Stimulated activated CD8-positive, alpha-beta memory T cell treated with anti-CD3 and anti-CD28 coated beads, Interleukin-15, amount 100 ng/mL, for 4 hours (primary cell): ENCODE measurements around the gene KIF17.
A peak's percentile ranks its signal among the peaks of the same experiment; 100 is the strongest.

Source experiments
- DNase-seq, 2 donors: peaks; one replicate each; pipeline ENCODE4 v3.0.0-alpha.2; 2020; ENCODE audit warnings: low read depth in 2 of 2

Gene KIF17

GRCh38 chr1:20661207-20662109 lies 56.3 kb downstream of the KIF17 start, which contains the start of gene DDOST:
TSS of gene DDOST (minus strand) at chr1:20661369. CDS start at chr1:20661350, 19 bp downstream.
- peak; percentile 87 to 88 for DNase-seq

DNA sequence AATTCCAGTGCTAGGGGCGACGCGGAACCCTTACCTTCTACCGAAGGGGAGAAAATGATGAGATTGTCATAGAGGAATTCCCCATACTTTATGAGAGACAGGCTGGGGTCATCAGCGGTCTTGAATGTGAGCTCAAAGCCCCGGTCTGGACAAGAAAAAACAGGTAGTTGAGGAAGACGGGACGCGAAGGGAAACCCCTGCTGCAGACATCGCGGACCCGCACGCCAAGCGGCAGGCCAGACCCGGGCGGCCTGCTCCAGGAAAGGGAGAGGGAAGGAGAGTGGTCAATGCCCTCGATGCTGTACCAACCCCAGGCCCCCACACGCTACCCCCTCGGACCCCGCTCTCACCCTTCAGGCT lies 57.0 kb downstream of the KIF17 start:
- peak in 1 of 2 donors; percentile 7 for DNase-seq

DNA sequence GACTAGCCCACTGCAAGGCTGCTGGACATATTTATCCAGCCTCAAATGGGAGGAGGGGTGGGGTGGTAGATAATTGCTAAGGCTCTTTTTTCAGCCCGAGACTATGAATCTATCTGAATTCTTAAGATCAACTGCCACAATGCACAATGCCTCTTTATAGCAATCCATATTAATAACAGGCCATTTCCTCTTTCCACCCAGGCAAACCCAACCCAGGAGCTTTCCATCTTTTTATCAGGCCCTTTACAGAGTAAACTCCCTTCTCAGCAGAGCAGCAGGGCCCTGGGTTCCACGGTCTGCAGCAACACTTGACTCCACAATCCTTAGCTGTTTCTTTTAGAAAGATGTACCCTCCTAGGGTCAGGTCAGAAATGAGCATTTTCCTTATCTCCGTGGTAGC lies 57.4 kb downstream of the KIF17 start:
- no peak for DNase-seq

GRCh38 chr1:20658166-20658915 lies 59.5 kb downstream of the KIF17 start:
- DNase-seq, result no peak

GRCh38 chr1:20657024-20657423 lies 60.8 kb downstream of the KIF17 start:
- no peak for DNase-seq

DNA sequence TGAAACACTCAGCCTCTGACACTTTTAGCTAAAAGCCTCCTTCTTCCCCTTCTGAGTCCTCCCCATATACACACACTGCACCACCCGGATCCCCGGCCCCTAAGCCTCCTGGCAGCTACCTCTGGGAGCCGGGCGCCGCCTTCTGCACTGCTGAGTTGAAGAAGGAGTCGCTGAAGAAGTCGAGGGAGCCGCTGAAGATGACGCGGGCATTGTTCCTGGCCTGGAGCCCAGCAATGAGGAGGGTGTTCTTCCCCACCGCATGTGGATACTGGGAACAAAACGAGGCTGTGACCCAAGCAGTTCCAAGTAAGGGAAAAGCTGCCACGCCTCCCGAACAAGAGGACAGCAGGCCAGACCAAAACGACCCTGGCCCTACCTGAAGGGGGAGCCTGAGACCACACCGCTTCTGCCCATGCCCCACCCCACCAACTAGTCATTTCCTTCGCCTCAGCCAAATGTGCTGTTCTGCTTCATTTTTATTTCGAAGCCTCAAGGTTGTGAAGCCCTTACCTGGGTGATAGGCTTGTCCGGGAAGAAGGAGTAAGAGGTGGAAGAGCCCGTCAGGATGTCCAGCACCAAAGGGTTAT lies 63.6 kb downstream of the KIF17 start:
- no peak for DNase-seq

DNA sequence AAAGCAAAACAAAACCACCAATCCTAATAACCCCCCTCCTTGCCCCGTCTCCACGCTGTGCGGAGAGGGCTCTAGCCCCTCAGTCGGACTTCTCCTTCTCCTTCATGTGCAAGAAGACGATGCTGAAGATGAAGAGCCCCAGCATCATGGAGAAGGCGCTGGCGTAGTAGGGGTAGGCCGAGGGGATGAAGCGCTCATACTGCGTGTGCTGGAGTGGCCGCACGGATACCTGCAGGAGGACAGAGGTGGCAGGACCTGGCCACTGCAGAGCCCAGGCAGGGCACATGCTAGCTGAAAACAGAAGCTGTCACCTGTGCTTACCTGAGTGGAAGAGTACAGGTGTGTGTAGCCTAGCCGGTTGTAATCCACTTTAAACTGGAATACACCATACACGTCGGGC lies 65.5 kb downstream of the KIF17 start:
- DNase-seq, result no peak

- no peak for DNase-seq
Observed at GRCh38 chr1:20648946-20649345, 68.9 kb downstream of the KIF17 start.

GRCh38 chr1:20648438-20648837 lies 69.4 kb downstream of the KIF17 start:
- no peak for DNase-seq

- DNase-seq, result no peak
Observed at GRCh38 chr1:20645414-20645813, 72.4 kb downstream of the KIF17 start.

- DNase-seq, result no peak
Observed at GRCh38 chr1:20644416-20644815, 73.4 kb downstream of the KIF17 start.

DNA sequence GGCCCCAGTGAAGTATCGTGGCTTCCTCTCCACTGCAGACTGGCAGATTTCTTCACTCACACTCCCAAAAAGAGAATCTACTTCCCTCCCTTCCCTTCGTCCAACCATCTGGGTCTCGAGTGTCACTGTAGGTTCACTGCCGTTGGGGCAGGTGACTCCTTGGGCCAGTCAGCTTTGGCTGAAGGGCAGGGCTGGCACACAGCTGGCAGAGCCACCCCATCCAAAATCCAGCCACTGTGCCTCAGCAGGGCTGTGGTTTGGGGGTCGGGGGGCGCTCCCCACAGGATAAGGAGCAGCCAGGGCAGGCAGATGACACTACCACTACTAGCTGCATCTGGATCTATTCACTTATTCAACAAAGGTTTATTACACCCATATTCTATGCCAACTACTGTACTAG lies 74.7 kb downstream of the KIF17 start:
- DNase-seq, result no peak

DNA sequence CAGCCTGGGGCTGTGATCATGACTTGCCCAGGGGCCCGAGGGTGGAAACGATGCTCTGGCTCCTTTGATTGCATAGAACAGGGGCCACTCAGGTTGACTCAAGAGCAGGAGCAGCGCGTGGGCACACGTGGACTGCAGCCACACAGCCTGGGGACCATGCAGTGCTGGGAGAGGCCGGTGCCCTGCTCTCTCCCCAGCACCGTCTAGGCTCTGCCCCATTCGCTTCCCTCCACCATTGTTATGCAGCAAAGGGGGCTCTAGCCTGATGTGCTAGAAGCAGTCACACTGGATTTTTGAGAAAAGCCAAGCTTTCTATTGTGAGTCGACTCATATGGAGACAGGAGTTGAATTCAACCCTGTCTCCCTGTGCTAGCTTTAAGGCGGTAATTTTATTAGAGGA lies 75.8 kb downstream of the KIF17 start:
- DNase-seq, result no peak

DNA sequence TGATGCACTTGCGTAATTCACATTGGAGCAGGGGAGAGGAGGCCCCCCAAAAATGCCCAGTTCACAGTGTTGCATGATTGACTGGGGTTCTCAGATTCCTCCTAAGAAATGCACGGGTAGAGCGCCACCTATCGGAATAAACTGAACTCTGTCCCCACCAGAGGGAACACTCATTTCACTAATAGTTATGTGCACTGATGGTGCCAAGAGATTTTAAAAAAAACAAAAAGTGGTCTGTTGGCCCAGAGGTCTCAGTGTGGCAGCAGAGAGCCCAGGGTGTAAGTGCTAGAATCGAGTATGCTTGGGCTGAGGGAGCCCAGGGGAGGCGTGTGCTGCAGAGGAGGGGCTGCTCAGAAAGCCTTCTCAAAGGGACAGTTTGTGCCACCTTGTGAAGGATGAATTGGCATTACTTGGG lies 77.6 kb downstream of the KIF17 start:
- peak in 1 of 2 donors; percentile 24 for DNase-seq

- DNase-seq, result no peak
Observed at GRCh38 chr1:20636785-20637347, 80.9 kb downstream of the KIF17 start.

DNA sequence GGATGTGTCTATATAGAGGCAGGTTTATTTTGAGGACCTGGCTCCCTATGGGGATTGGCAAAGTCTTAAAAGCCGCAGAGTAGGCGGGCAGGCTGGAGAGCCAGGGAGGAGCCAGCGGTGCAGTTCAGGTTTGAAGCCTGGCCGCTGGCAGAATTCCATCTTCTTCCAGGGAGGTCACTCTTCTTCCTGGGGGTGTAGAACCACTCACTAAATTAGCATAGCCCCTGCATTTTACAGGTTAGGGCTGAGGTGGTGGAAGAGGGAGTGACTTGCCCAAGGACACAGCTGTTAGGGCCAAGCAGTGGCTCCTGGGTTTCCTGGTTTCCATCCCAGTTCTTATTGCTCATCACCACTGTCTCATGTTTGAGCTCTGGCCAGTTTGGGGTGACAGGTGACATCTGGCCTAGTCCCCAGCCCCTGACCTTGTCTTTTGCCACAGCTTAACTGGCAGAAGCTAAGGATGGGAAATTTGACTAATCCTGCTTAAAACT lies 83.2 kb downstream of the KIF17 start:
- no peak for DNase-seq

DNA sequence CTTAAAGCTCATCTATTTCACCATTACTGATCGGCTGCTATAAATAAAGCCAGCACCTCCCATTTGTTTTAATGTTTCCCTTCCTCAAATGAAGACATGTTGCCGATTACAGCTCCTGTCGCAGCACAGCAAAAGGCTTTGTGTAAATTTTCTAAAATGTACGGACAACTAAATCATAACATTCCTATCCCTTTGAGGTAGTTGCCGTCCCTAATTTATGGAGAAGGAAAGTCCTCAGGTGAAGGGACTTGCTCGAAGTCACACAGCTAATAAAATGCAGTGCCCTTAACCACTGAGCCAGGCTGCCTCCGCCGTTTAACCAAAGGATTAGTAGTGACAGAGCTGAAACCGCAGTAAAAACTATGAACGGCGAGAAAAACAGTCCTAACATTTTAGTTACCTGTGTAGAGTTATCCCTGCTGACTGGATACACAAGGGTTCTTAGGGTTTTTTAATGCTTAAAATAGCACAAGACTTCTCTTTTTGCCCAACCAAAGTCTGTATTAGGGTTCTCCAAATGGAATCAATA lies 83.7 kb downstream of the KIF17 start:
- no peak for DNase-seq

DNA sequence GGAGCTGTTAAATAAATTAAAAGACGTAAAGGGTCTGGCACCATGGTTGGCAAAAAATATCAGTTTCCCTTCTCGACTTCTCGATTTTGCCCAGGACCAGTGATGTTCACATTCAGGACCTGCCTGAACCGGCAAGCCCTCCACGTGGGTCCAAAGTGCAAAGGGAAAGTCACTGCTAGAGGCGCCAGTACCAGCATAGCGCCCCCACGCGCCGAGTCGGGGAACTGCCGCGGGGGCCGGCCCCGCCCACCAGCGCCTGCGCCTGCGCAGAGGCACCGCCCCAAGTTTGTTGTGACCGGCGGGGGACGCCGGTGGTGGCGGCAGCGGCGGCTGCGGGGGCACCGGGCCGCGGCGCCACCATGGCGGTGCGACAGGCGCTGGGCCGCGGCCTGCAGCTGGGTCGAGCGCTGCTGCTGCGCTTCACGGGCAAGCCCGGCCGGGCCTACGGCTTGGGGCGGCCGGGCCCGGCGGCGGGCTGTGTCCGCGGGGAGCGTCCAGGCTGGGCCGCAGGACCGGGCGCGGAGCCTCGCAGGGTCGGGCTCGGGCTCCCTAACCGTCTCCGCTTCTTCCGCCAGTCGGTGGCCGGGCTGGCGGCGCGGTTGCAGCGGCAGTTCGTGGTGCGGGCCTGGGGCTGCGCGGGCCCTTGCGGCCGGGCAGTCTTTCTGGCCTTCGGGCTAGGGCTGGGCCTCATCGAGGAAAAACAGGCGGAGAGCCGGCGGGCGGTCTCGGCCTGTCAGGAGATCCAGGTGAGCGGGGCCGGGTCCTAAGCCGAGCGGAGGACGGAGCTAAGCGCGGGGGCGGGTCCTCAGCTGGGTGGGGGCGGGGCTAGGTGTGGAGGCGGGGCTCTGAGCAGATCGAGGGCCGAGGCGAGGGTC lies 84.4 kb downstream of the KIF17 start, which contains the start of gene PINK1:
Gene PINK1 (plus strand): TSS at position 269 of the 875 bp plus-strand sequence. CDS start 91 bp downstream, at position 360.
- peak; percentile 68 to 71 for DNase-seq

GRCh38 chr1:20632386-20632785 lies 85.4 kb downstream of the KIF17 start:
- DNase-seq, result no peak

DNA sequence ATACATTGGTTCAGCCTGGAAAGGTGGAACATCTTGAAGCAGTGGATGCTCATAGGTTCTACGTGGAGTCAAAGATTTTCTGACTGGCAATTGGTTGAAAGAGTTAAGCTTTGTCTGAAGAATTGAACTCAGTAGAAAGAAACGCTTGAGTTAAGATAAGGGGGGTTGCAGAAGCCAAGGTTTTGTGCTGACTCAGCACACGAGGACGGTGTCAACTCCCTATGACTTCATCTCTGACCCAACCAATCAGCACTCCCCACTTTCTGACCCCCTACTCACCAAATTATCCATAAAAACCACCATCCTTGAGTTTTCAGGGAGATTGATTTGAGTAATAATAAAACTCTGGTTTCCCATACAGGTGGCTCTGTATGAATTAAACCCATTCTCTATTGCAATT lies 87.1 kb downstream of the KIF17 start:
- DNase-seq, result no peak

GRCh38 chr1:20626524-20626923 lies 91.3 kb downstream of the KIF17 start:
- DNase-seq, result no peak
